Ramos (cell line): ENCODE data around the gene FBXL3.

Source experiments
- in situ Hi-C: fragments of 300-500 bp; cut with MboI; formaldehyde crosslinking; loops from one replicate; pipeline ENCODE4 v1.14.3; 2022; ENCODE audit warnings: low sequenced_read_pairs; ENCODE audit not compliant: unreplicated experiment

FBXL3 gene

DNA sequence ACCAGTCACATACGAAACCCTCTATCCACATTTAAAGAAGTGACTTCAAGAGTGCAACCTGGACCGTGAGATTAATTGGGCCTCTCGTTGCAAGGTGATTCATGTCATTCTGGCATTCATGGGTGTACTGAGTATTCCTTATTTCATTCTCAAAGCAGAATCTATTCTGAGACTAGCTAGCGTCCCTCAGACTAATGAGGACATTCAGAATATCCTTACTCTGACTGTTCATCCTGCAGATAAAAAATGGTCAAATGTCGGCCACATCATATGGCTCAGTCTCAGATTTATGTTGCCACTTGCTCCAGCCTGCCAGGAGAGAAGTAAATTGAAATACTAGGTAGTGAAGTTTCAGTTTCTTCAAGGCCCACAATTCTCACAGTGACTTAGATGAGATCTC is 71.3 kb downstream of the FBXL3 start:
- in situ Hi-C loops = no loop called here
